KMS-11 (cell line): ENCODE measurements around the gene SLC49A4.
"Not testable (repeated sequence)": the region's sequence is repeated elsewhere in the genome, so short reads cannot be mapped to it uniquely, and the experiment has no call there.

ENCODE experiments used
- H2AFZ ChIP-seq: fragments of 200-600 bp; sonication (generic); 2 replicates; pipeline ENCODE4 v1.6.1; 2016; ENCODE audit warnings: antibody characterized with exemption, mixed run types, low read depth
- H3K27ac ChIP-seq: fragments of 200-600 bp; sonication (generic); 2 replicates; pipeline ENCODE4 v1.6.1; 2016; ENCODE audit warnings: mild to moderate bottlenecking, mixed run types
- H3K27me3 ChIP-seq: fragments of 200-600 bp; sonication (generic); 2 replicates; pipeline ENCODE4 v1.6.1; 2017; ENCODE audit warnings: mild to moderate bottlenecking, low read depth, mixed run types, moderate library complexity; ENCODE audit not compliant: insufficient read depth
- H3K36me3 ChIP-seq: fragments of 200-600 bp; sonication (generic); 2 replicates; pipeline ENCODE4 v1.6.1; 2017; ENCODE audit warnings: mild to moderate bottlenecking, mixed run types; ENCODE audit not compliant: insufficient read depth
- H3K4me1 ChIP-seq: fragments of 200-600 bp; sonication (generic); 2 replicates; pipeline ENCODE4 v1.6.1; 2016; ENCODE audit warnings: mild to moderate bottlenecking, low read depth, mixed run types; ENCODE audit not compliant: poor library complexity, severe bottlenecking
- H3K4me2 ChIP-seq: fragments of 200-600 bp; sonication (generic); 2 replicates; pipeline ENCODE4 v1.7.0; 2016; ENCODE audit warnings: mild to moderate bottlenecking, mixed run types
- H3K4me3 ChIP-seq: fragments of 200-600 bp; sonication (generic); IDR thresholded peaks from 2 replicates; pipeline ENCODE4 v1.6.1; 2017; ENCODE audit warnings: low read depth, low read length, mixed read lengths; ENCODE audit not compliant: insufficient read depth
- H3K79me2 ChIP-seq: fragments of 200-600 bp; sonication (generic); 2 replicates; pipeline ENCODE4 v1.6.1; 2016; ENCODE audit warnings: low read depth, mixed run types; ENCODE audit not compliant: insufficient read depth
- H3K9ac ChIP-seq: fragments of 200-600 bp; sonication (generic); 2 replicates; pipeline ENCODE4 v1.6.1; 2016; ENCODE audit warnings: mild to moderate bottlenecking, mixed run types
- H4K20me1 ChIP-seq: fragments of 200-600 bp; sonication (generic); 2 replicates; pipeline ENCODE4 v1.6.1; 2016; ENCODE audit warnings: mild to moderate bottlenecking, mixed run types; ENCODE audit not compliant: insufficient read depth
- TF ChIP-seq, protein P1 (sequence below): fragments of 200-600 bp; sonication (generic); conservative IDR thresholded peaks from 2 replicates; pipeline ENCODE4 v1.6.1; 2017; ENCODE audit warnings: low read depth, mild to moderate bottlenecking, antibody characterized with exemption, low read length, moderate library complexity, mixed read lengths

The SLC49A4 gene, protein sequence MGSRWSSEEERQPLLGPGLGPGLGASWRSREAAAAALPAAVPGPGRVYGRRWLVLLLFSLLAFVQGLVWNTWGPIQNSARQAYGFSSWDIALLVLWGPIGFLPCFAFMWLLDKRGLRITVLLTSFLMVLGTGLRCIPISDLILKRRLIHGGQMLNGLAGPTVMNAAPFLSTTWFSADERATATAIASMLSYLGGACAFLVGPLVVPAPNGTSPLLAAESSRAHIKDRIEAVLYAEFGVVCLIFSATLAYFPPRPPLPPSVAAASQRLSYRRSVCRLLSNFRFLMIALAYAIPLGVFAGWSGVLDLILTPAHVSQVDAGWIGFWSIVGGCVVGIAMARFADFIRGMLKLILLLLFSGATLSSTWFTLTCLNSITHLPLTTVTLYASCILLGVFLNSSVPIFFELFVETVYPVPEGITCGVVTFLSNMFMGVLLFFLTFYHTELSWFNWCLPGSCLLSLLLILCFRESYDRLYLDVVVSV

DNA sequence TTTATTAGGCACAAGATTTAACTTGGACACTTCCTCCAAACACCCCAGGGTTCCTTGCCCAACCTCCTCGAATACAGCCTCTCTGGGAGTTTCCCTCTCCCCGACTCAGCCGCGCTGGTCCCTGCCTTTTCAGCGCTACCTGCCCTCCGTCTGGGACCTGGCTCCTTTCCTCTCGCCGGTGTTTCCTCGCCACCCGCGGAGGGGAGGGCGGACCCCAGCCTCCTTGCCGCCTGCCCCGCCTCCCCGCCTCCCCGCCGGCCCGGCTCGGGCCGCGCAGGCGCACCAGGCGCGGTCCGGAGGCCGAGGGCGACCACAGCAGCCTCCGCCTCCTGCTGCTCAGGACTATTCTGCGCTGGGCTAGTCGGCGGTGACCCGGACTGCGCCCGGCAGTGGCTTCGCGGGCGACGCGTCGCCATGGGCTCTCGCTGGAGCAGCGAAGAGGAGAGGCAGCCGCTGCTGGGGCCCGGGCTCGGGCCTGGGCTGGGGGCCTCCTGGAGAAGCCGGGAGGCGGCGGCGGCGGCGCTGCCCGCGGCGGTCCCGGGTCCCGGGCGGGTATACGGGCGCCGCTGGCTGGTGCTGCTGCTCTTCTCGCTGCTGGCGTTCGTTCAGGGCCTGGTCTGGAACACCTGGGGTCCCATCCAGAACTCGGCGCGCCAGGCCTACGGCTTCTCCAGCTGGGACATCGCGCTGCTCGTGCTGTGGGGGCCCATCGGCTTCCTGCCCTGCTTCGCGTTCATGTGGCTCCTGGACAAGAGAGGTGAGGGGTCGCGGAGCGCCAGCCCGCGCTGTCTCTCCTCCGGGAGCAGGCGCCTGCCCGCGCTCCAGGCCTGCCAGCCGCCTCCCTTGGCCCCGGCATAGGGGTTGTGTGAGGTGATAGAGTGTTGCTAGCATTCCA is at the start of gene SLC49A4:
Gene SLC49A4 (plus strand): TSS at position 291 of the 895 bp plus-strand sequence. CDS start 124 bp downstream, at position 415.
- Histone ChIP-seq H3K9ac (peak within 1 kb of the TSS; percentile 65; the same call in 1 of the 2 replicates), H3K4me2 (peak within 1 kb of the TSS; percentile 98), H3K27ac (peak within 1 kb of the TSS; percentile 51), H3K4me3 (peak within 1 kb of the TSS; percentile 74), H3K4me1 (peaks cover 15% of the 10 kb centered on the region), H3K27me3 (no peaks in the 10 kb centered on the region), H4K20me1 (no peaks in the 10 kb centered on the region), H2AFZ (peak within 1 kb of the TSS; percentile 92), H3K36me3 (no peaks in the 10 kb centered on the region), H3K79me2 (peaks cover 7% of the 10 kb centered on the region; the same call in 1 of the 2 replicates)
- TF ChIP-seq, protein P1, sequence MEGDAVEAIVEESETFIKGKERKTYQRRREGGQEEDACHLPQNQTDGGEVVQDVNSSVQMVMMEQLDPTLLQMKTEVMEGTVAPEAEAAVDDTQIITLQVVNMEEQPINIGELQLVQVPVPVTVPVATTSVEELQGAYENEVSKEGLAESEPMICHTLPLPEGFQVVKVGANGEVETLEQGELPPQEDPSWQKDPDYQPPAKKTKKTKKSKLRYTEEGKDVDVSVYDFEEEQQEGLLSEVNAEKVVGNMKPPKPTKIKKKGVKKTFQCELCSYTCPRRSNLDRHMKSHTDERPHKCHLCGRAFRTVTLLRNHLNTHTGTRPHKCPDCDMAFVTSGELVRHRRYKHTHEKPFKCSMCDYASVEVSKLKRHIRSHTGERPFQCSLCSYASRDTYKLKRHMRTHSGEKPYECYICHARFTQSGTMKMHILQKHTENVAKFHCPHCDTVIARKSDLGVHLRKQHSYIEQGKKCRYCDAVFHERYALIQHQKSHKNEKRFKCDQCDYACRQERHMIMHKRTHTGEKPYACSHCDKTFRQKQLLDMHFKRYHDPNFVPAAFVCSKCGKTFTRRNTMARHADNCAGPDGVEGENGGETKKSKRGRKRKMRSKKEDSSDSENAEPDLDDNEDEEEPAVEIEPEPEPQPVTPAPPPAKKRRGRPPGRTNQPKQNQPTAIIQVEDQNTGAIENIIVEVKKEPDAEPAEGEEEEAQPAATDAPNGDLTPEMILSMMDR: no peak

- Histone ChIP-seq H4K20me1 (no peaks in the 10 kb centered on the region), H3K4me3 (no peak overlapping the region), H3K27ac (no peak overlapping the region), H3K4me2 (no peak overlapping the region), H3K36me3 (no peaks in the 10 kb centered on the region), H3K79me2 (no peaks in the 10 kb centered on the region), H3K4me1 (no peaks in the 10 kb centered on the region), H3K9ac (no peak overlapping the region), H3K27me3 (no peaks in the 10 kb centered on the region), H2AFZ (no peak overlapping the region)
- TF ChIP-seq, protein P1: no peak
These were observed 49.4 kb upstream of the SLC49A4 start for GRCh38 chr3:122745369-122746021.

- not testable (repeated sequence) for H3K27me3 ChIP-seq, H3K4me3 ChIP-seq, H2AFZ ChIP-seq, H3K79me2 ChIP-seq, H4K20me1 ChIP-seq, H3K4me2 ChIP-seq, H3K27ac ChIP-seq, H3K36me3 ChIP-seq, H3K9ac ChIP-seq, H3K4me1 ChIP-seq
These were observed 47.6 kb upstream of the SLC49A4 start for GRCh38 chr3:122747295-122747694.

DNA sequence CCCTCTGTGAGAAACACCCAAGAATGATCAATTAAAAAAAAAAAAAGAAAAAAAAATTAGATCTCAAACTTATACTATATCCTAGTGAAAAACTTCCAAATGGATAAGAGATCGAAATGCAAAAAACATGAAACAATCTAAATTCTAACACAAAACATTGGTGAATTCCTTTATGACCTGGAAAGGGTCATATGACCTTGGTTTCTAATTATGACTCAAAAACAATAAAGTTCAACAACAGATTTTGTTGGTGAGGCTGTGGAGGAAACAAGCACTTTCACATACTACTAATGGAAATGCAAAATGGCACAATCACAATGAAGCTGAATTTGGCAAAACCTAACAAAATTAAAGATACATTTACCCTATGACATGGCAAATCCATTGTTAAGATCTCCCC is 46.5 kb upstream of the SLC49A4 start:
- H3K27me3 ChIP-seq: no peaks in the 10 kb centered on the region
- H3K36me3 ChIP-seq: no peaks in the 10 kb centered on the region
- no peak overlapping the region for H3K4me2 ChIP-seq
- H3K4me3 ChIP-seq: no peak overlapping the region
- no peaks in the 10 kb centered on the region for H3K4me1 ChIP-seq
- no peaks in the 10 kb centered on the region for H3K79me2 ChIP-seq
- H4K20me1 ChIP-seq: no peaks in the 10 kb centered on the region
- TF ChIP-seq, protein P1: no peak
- no peak overlapping the region for H3K9ac ChIP-seq
- no peak overlapping the region for H3K27ac ChIP-seq
- H2AFZ ChIP-seq: no peak overlapping the region
